Fibroblast of pulmonary artery (primary cell): ENCODE data around the gene ZBTB11.
A peak's percentile ranks its signal among the peaks of the same experiment; 100 is the strongest.

Source experiments
- DNase-seq: peaks from one replicate; pipeline ENCODE4 v3.0.0-alpha.2; 2010; ENCODE audit warnings: low read depth
- H3K4me3 ChIP-seq: replicated peaks from 2 replicates; pipeline ENCODE4 v1.5.1; 2011; ENCODE audit warnings: low read depth, mild to moderate bottlenecking, control low read depth, low read length, moderate library complexity
- CTCF ChIP-seq: IDR thresholded peaks from 2 replicates; pipeline ENCODE4 v1.5.1; 2011; ENCODE audit warnings: mild to moderate bottlenecking, control low read depth, low read length, inconsistent platforms; ENCODE audit errors: missing control alignments

Gene ZBTB11

GRCh38 chr3:101665357-101665756 is 11.6 kb downstream of the ZBTB11 start:
- TF ChIP-seq CTCF, result no peak
- H3K4me3 ChIP-seq, result no peak overlapping the region
- no peak for DNase-seq

DNA sequence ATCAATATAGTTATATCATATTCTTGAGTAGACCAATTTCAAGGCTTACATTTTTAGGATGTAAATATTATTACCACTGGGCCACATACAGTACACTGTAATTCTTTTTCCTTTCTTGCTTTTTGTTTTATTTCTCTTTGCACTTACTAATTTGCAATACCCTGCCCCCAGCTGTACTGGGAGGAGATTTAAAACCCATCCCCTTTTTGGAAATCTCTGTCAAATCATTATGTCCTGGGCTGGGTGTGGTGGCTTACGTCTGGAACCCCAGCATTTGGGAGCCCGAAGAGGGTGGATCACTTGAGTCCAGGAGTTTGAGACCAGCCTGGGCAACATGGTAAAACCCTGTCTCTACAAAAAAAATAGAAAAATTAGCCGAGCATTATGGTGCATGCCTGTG is 16.2 kb downstream of the ZBTB11 start:
- no peak overlapping the region for H3K4me3 ChIP-seq
- no peak for DNase-seq
- TF ChIP-seq CTCF, result no peak

GRCh38 chr3:101656651-101657050 is 20.3 kb downstream of the ZBTB11 start:
- H3K4me3 ChIP-seq, result no peak overlapping the region
- no peak for DNase-seq
- TF ChIP-seq CTCF, result no peak

DNA sequence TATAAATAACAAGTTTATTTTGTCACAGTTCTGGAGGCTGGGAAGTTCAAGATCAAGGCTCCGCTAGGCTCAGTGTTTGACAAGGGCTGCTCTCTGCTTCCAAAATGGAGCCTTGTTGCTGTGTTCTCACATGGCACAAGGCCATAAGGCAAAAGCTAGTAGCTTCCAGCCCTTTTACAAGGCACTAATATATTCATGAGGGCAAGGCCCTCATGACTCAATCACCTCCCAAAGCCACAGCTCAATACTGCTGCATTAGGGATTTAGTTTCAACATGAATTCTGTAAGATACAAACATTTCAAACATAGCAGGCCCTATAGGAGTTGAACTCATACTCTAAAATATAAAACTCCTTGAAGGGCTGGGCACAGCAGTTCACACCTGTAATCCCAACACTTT is 30.2 kb downstream of the ZBTB11 start:
- TF ChIP-seq CTCF, result no peak
- no peak for DNase-seq
- H3K4me3 ChIP-seq, result no peak overlapping the region

DNA sequence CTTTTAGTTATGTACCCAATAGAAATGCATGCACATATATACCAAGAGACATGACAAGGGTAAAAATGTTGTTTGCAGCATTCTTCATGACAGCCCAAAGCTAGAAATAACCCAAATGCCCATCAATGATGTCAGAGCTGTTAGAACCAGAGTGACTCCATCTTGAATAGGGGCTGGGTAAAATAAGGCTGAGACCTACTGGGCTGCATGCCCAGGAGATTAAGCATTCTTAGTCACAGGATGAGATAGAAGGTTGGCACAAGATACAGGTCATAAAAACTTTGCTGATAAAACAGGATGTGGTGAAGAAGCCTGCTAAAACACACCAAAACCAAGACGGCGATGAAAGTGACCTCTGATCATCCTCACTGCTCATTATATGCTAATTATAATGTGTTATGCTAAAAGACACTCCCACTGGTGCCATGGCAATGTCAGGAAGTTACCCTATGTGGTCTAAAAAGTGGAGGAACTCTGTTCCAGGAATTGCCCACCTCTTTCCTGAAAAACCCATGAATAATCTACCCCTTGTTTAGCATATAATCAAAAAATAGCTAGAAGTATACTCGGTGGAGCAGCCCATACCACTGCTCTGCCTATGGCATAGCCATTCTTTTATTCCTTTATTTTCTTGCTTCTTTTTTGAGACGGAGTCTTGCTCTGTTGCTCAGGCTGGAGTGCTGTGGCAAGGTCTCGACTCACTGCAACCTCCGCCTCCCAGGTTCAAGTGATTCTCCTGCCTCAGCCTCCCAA is 32.9 kb downstream of the ZBTB11 start:
- TF ChIP-seq CTCF, result no peak
- H3K4me3 ChIP-seq, result no peak overlapping the region
- peak; percentile 49 for DNase-seq

GRCh38 chr3:101643009-101643844 is 33.7 kb downstream of the ZBTB11 start:
- DNase-seq, result no peak
- no peak for TF ChIP-seq CTCF

More at GRCh38 chr3:101643009-101643844, 33.7 kb downstream of the ZBTB11 start:
- H3K4me3 ChIP-seq, result no peak overlapping the region
